ENCODE data around the gene CTDNEP1.

CTDNEP1 gene

DNA sequence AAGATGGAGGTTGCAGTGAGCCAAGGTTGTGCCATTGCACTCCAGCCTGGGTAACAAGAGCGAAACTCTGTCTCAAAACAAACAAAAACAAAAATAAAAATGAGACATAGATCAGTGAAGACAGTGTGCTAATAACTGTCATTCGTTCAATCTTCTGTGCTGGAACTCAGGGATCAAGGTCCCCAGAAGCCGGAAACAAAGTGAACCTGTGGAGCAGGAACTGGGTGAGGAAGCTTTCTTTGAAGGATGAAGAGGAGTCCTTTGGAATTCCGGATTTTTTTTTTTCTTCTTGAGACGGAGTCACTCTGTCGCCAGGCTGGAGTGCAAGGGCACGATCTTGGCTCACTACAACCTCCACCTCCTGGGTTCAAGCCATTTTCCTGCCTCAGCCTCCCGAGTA, 27.9 kb upstream of the CTDNEP1 start:
- DNase-seq: no peak

DNA sequence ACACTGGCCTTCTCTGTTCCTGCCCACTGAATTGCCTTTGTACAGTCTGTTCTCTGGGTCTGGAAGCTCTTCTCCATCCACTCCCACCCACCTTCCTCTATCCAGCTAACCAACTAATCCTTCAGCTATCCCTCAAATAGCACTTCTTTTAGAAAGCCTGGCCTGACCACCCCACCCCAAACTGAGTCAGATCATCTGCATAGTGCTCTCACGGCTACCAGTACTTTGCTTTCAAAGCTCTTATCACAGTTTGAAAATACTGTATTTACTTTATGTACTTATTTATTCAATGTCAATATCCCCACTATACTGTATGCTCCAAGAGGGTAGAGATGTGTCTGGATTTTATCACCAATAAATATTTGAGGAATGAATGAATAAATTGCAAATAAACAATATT, 15.2 kb upstream of the CTDNEP1 start:
- DNase-seq: no peak

DNA sequence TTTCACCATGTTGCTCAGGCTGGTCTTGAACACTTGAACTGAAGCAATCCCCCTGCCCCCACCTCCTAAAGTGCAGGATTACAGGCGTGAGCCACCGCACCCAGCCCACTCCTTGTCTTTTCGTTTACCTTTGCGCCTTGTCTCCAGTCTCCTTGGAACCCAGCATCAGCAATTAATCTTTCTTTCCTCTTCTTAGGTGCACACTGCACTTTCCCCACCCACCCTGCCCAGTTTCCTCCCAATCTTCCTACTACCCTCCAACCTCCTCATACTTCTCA, 12.2 kb upstream of the CTDNEP1 start:
- no peak for DNase-seq

DNA sequence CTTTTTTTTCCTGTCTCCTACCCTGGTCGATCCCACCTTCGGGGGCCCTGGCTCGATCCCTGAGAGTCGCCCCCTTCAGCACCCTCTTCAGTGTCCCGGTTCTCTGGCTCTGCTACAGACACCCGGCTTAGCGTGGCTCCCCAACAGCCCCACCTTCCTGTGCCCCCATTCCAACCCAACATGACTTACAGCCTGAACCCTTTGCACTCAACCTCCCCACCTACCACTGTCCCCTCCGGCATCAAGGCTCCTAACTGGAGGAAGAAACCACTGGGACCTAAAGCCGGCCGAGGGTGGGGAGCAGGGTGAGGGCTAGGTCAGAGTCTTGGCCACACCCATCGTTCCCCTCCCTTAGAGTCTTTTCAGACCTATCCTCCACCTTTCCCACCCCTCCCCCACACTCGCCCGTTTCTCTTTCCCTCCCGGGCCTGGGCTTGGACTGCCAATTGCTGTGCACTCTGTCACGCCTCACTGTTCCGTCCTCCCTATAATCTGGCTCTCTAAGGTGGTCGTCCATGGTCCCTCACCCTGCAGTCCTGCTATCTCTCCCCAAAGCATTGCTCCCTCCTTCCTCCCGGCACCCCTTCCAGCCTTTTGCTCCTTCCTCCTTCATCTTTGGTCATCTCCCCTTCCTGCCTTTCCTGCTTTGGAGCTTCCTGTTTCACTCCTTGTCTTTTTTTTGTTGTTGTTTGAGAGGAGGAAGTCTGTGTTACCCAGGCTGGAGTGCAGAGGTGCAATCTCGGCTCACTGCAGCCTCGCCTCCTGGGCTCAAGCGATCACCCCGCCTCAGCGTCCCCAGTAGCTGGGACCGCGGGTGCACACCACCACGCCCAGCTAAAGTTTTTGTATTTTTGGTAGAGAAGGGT, 11.6 kb upstream of the CTDNEP1 start:
- DNase-seq: peak; percentile 17

DNA sequence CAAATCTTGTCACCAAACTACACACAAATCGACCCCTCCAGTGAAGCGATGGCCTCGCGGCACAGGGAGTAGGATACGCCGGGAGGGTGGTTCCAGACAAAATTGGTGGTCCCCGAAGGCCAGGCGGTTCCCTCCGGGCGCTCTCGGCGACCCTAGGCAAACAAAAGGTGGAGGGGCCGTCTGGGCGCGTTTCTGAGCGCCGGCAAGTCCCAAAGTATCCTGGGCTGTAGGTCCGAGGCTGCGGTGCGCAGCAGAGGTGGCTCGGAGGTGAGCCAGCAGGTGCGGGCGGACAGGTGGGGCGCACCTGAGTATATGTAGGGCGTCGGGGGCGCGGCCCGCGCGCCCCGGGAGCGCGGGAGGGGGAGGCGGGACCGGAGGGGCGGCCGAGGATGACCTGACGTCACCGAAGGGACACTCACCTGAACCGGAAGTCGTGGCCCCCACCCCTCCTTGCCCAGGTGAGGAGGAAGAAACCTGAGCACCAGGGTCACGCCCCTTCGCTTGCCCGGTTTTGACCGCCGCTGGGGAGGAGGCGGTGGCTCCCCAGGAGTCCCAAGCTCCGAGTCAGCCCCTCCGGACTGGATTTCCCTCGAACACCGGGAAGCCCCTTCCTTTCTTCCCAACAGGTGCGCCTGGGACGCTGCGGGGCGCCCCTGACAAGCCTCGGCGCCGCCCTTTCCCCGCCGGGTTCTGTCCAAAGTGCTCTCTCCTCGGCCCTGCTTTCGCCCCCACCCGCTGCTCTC, 10.8 kb upstream of the CTDNEP1 start, which contains the start of gene CLDN7:
Gene CLDN7 (minus strand): TSS at position 287 of the 743 bp plus-strand sequence. CDS start 435 bp downstream, outside the sequence.
- no peak for DNase-seq

DNA sequence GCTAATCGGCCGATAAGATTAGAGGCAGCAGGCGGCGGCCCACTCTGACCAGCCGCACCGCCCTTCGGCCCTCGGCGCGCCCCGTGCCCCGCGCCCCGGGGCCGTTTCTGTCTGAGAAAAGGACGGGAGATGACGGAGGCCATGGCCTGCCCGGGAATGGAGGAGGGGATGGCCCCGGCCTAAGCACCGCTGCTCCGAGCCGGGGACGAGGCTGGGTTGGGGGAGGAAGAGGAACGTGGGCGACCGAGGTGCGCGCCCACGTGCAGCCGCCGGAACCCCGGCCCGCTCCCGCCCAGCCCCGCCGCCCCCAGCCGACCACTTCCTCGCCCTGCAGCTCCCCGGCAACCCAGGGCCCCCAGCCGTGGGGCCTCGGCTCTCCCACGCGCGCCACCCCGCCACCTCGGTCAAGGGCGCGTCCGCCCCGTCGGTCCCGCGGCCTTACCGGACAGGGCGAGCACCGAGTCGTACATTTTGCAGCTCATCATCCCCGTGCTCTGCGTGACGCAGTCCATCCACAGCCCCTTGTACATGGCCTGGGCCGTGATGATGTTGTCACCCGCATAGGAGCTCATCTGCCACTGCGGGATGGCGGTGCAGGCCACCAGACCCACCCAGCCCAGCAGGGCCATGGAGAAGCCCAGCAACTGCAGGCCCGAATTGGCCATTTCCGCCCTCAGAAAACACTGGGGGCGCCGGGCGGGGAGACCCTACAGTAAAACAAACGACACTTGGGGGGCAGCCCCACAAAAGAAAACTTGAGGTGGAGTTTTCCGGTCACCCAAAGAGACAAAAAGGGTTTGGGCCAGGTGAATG, 10.1 kb upstream of the CTDNEP1 start:
- peak; percentile 32 for DNase-seq

DNA sequence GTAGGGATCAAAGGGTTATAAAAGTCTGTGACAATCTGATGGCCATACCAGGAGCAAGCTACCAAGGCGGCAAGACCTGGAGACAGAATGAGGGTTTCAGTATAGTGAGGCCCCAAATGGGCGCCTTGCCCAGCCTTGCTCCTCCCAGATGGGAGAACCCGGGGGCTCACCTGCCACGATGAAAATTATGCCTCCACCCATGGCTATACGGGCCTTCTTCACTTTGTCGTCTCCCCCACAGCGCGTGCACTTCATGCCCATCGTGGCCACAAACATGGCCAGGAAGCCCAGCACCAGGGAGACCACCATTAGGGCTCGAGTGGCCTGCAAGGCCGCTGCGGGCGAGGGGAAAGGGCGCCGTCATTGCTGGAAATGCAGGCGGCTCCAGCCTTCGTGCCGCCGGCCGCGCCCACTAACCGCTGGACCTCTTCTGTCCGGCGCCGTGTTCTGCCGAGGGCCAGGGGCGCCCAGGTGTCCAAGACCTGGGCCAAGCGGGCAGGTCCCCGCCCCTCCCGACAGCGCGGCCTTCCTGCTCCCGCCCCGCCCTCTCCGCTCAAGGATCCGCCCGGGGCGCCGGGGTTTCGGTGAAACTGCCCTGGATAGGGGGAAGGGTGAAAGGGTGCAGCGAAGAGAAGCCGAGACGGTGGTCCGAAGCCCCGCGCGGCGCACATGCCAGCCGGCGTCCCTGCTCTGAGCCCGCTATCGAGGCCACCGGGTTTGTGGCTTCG, 9.3 kb upstream of the CTDNEP1 start:
- peak; percentile 47 for DNase-seq

DNA sequence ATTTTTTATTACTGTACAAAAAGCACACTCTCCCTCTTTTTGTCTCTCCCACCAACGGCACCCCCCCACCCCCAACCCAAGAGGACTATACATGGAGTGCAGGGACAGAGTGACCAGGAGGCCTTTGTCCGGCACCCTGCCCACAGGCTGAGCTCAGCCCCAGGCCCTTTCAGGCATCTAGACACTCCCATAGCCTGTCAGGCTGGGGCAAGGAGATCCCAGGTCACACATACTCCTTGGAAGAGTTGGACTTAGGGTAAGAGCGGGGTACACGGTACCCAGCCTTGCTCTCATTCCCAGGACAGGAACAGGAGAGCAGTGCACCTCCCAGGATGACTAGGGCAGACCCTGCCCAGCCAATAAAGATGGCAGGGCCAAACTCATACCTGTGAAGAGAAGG, 8.6 kb upstream of the CTDNEP1 start:
- DNase-seq: no peak

DNA sequence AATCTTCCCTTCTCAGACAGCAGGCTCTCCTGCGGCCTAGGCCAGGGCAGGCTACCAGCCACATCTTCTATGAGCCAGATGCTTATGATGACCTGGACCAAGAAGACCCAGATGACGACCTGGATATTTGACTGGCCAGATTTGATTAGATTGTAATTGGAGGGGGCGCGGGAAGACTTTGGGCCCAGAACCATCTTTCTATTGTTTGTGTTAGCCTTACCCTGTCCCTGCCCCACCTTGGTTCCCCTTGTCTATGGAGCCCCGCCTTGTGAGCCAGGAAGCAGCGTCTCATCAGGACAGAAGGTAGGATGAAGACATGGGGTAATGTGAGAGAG, 8.0 kb upstream of the CTDNEP1 start:
- DNase-seq: no peak

DNA sequence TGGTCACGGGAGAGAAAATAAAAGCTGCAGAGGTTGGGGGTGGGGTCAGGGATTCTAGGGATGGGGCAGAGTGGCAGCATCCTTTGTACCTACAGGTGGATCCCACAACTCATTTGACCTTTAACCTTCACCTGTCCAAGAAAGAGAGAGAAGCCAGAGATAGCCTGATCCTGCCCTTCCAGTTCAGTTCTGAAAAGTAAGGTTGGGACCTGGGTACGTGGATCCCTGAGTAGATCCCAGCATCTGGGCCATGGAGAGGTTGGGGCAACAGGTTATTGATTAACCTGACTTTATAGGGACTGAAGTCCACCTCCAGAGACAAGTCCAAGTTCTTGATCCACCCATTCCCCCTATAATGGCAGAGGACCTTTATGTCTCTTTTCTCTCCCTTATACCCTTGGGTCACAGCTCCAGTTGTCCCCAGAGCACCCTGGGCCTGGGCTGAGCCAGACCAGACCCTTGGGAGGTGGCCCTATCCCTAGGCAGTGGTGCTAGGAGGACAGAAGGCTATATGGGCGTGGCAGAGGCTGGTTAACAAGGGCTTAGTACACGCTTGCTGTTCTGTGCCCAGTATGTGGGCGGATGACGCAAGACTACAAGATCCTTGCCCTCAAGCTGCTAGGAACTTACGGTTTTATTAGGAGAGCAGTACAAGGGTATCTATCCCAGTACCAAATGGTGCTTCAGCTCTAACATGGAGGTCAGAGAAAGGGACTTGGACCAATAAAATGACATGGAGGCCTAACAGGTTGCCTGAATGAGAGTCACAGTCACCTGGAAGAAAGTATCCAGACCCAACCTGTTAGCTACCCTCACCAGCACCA, 7.4 kb upstream of the CTDNEP1 start:
- no peak for DNase-seq

DNA sequence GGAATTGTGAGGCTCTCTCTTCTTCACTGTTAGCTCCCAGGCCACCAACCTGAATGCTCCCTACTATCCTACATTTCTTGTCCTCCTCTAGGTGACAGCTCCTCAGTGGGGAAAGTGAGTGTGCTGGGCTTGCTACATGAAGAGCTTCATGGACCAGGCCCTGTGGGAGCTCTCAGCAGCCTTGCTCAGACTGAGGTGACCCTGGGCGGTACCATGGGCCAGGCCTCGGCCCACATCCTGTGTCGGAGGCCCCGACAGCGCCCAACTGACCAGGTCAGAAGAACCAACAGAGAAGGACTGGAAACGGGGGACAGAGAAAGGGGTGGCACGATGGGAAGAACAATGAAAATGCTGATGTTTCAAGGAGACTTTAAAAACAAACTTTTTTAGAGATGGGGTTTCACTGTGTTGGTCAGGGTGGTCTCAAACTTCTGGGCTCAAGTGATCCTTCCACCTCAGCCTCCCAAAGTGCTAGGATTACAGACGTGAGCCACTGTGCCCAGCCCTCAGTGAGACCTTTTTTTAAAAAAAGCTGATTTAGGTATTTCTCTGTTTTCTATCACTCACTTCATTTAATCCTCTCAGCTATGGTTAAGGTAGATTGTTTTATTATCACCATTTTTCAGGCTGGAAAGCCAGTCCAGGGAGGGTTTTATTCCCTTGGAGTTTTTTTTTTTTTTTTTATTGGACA, 5.4 kb upstream of the CTDNEP1 start:
- no peak for DNase-seq

DNA sequence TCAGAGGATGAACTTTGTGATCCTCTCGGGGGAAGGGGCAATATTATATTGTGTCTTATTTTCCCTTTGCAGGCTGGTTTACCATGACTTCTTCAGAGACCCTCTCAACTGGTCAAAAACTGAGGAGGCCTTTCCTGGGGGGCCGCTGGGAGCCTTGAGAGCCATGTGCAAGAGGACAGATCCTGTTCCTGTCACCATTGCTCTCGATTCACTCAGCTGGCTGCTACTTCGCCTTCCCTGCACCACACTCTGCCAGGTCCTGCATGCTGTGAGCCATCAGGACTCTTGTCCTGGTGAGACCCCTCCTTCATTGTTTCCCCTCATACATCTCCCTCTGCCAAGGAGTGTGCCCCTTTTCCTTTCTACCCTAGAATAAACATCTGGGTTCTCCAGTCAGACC, 3.0 kb upstream of the CTDNEP1 start:
- DNase-seq: no peak

DNA sequence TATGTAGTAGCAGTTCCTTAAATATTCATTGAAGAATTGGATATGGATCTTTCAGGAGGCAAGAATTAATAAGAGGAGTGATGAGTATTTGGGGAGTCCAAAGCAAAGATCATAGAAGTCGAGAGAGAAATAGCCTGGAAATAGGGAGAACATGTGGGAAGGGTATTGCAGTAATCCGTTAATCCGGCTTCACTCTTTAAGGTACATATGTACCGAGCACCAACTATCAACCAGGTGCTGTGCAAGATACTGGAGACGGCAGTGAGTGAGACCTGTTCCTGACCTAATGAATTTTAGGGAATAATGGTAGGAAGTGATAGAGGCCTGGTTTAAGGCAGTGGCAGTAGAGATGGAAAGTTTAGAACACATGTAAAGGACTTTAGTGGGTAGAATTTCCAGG, 1.5 kb upstream of the CTDNEP1 start:
- no peak for DNase-seq

DNA sequence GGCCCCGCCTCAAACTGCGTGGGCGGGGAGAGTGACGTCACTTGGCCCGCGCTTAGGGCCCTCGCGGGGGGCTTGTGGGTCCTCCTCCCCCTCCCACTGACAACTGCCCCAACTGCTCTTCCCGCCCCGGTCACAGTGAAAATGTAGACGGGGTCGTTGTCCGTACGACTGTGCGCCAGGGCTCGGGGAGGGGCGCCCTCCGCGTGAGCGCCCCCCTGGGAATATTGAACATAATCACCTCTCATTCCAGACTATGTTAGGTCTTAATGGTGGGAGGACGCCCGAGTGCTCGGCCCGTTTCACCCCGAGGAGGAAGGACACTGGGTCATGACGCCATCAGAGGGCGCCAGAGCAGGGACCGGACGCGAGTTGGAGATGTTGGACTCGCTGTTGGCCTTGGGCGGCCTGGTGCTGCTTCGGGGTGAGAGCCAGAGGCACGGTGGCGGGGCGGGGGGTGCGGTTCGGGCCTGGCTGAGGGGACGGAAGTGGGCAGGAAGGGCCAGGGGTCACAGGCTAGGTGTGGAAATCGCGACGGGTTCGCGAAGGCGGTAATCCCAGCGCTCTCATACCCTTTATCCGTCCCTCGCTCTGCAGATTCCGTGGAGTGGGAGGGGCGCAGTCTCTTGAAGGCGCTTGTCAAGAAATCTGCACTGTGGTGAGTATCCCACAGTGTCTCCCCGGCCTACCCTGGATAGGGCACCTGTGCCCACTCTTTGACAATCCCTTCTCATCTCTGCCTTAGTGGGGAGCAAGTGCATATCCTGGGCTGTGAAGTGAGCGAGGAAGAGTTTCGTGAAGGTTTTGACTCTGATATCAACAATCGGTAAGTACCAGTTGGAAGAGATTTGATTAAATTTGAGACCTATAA, 876 bp upstream of the CTDNEP1 start, which contains the start of gene ELP5:
Gene ELP5 (plus strand): TSS at position 40 of the 868 bp plus-strand sequence. CDS start 336 bp downstream, at position 376.
- peak; percentile 85 for DNase-seq

DNA sequence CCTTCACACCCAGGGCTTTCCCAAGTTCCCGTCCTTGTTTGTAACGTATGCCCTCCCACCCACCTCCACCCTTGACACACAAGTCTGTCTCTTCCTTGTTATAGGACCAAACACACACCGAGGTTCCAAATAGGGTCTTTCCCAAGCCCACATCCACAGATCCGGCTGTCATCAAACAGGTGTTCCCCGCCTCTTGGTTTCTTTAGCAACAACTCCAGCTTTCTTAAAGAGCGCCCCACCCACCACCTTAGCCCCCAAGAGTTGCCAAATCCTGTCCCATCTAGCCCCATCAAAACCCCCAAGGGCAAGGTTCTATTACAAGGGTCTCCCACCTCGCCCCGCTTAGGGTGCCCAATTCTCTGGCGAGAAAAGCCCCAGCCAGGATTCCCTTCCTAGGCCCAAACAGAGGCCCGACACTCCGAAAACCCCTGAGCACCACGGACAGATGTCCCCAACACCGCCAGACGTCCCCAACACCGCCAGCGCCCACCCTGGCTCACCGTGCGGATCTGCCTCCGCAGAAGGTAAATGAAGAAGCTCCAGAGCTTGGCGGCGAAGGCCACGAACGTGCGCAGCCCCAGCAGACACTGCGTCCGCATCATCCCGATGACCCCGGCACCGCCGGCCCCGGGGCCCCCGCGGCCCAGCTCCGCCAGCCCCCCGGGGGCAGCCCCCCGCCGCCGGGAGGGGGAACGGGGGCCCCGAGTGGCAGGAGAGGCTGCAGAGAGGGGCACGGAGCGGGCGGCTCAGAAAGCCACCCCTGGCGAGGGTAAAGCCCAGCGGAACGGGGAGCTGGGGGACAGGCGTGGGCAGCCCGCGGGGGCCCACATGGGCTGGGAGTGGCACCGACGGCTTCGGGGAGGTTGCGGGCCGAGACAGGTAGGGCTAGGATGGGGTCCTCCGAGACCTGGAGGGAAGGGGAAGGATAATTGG, 573 bp downstream of the CTDNEP1 start:
- peak; percentile 29 for DNase-seq

DNA sequence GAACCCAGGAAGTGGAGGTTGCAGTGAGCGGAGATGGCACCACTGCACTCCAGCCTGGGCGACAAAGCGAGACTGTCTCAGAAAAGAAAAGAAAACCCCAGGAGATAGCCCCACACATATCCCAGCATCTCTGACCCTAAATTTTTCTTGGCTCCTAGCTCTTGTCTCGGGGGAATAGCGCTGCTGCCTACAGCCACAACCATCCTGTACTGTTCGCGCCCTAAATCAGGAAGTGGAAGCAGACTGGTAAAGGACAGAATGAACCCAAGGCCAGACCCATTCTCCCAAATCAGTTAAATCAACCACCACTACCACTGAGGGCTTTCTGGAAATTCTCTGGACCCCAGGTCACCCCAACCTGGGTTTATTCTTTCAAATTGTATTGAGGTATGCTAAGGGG, 1.7 kb downstream of the CTDNEP1 start:
- DNase-seq: no peak

DNA sequence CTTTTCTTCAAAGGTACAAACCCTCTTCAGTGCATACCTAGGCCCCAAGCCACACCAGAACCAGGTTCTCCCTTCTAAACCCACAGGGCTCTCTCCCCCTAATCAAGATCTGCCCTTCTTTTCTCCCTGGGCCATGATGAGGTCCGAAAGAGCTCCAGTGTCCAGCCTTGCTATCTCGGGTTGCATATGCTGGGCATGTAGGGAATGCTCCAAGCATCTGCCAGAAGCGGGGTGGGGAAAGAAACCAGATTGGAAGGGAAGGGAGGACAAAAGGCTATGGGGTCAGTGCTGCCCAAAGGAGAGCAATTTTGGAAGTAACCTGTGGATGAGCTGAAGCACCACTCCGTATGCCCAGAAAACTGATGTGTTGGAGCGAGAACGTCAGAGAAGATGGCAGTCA, 2.3 kb downstream of the CTDNEP1 start:
- DNase-seq: no peak

DNA sequence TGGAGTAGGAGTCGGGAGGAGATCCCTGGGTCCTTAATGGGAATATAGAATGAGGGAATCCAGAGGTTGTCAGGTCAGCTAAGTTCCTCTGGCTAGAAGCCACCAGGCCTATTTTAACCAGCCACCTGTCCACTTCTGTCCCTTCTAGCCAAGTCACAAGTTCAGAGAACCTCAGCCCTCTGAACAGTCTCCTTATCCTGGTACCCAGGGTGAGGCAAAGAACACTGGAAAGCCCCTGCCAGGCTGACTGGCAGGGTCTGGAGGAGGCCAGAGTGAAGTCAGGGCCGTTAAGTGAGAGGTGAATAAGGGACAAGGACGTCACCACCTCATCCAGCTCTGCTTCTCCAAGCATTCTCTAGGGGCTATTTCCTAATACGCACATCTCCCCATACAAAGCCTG, 2.7 kb downstream of the CTDNEP1 start:
- DNase-seq: no peak

DNA sequence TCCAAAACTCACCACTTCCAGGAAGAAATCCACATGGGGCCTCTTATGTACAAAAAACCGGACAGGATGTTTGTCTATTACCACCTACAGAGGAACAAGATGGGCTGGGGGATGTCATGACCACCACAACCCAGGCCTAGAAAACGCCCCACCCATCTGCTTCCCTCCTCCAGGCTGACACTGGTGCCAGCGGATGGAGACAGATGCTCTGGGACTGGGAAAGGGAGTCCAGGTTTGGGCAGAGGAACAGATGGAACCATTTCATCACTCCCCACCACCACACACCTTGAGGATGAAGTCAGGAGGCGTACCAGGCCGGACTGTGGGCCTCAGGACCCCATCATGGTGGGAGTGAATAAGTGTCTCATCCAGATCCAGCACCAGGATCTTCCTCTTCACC, 4.8 kb downstream of the CTDNEP1 start:
- DNase-seq: no peak
